ENCODE measurements around the gene NXT1.

DNA sequence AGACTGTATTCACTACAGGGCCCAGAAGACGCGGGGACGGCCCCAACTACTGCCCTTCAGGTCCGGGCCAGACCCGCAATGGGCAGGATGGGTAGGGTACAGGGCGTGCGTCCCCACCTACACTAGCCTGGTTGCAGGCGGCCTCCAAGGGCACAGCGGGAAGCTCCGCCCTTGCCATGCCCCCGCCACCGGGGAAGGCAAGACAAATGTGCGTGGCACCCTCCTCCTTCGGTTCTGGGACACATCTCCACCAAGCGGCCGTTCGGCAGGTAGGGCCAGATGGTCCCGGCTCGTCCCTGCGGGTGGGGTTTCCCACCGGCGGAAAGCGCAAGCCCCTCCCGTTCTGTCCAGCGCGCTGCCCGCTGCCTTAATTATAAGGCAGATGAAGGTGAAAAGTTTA lies 5.6 kb downstream of the NXT1 start:
- TF ChIP-seq POLR2A (IDR thresholded peaks at IDR 0.05), result no peak
- TF ChIP-seq, protein P1, sequence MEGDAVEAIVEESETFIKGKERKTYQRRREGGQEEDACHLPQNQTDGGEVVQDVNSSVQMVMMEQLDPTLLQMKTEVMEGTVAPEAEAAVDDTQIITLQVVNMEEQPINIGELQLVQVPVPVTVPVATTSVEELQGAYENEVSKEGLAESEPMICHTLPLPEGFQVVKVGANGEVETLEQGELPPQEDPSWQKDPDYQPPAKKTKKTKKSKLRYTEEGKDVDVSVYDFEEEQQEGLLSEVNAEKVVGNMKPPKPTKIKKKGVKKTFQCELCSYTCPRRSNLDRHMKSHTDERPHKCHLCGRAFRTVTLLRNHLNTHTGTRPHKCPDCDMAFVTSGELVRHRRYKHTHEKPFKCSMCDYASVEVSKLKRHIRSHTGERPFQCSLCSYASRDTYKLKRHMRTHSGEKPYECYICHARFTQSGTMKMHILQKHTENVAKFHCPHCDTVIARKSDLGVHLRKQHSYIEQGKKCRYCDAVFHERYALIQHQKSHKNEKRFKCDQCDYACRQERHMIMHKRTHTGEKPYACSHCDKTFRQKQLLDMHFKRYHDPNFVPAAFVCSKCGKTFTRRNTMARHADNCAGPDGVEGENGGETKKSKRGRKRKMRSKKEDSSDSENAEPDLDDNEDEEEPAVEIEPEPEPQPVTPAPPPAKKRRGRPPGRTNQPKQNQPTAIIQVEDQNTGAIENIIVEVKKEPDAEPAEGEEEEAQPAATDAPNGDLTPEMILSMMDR (IDR thresholded peaks at IDR 0.05), result no peak
- TF ChIP-seq POLR2AphosphoS5 (IDR thresholded peaks at IDR 0.05), result no peak

Measured in transverse colon (tissue), 4 donors.